ENCODE measurements around the gene ATP1A3.
A peak's percentile ranks its signal among the peaks of the same experiment; 100 is the strongest.

Gene ATP1A3

DNA sequence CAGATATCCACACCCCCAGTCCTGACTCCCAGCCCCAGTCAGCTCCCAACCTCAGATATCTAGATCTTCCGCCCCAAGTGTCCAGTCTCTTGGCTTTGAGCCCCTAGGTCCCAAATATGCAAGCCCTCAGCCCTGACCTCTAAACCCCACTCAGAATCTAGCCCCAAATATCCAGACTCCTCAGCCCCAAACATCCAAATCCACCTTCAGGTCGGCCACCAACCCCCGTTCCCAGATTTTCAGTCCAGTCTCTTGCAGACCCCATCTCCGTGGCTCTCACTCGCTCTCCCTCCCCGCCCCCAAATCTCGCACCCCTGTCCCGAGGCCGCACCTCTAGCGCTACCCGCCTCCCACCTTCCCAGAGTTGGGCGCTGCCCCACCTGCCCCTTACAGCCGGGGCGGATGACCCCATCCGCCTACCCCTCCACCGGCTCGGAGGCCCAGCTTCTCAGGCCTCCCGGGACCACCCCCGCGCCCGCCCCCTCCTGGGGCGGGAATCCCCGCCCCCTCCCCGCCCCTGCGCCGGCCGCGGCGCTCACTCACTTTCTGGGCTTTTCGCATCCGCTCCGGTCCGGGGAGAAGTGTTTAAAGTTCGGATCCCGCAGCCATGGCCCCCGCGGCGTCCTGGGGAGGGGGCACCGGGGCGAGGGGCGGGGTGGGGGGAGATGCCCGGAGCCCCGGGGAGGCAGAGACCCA is 66.4 kb downstream of the ATP1A3 start:
- DNase-seq: no peak

DNA sequence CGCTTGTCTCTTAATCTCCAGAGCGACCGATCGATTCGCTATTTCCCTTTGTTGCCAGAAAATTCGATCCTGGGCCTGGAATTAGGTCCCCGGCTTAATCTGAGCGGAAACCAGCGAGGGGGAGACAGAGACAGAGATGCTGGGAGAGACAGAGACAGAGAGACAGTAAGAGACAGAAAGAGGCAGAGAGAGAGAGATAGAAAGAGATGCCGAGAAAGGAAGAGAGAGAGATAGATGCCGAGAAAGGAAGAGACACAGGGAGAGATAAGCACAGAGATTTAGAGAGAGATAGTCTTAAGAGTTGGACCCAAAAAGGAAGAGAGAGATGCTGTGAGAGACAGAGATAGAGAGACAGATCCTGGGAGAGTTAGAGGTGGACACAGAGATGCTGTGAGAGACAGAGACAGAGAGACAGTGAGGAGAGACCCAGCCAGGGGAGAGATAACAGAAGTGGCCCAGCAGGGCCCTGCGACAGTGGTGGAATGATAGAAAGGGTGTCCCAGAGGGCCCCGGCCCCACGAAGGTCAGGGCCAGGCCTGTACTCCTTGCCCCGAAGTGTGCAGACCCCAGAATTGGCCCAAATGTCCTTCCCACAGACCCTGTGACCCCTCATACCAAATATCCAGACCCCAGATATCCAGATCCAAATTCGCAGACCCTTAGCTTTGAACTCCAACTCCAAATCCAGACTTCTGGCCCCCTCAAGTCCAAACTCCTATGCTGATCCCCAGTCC is 67.1 kb downstream of the ATP1A3 start:
- DNase-seq: no peak

DNA sequence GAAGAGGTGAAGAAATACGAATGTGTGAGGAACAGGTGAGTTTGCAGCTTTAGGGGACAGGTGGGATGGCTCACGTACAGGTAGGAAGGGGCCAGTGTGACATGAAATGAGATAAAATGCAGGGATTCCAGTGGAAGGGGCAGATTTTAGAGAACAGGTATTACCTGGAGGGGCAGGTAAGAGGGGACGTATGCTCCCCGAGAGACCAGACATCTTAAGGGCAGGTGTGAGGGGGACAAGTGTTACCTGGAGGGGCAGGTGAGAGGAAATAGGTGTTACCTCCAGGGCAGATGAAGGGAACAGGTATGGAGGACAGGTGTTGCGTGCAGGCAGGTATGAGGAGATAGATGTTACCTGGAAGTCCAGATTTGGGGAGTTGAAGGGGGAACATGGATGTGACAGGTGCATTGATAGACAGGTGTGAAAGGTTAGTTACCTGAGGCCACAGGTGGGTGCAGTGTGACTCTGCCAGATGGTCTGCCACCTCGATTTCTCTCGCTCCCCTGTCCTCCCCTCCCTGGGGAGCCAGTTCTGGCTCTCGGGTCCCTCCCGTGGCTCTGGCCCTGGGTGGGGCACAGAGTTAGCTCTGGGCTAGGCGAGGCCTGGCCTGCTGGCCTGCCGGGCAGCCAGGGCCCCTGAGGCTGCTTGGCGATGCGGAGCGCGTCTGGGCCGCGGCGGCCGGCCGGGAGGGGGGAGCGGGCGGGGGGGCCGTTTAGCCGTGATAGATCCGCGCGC is 67.8 kb downstream of the ATP1A3 start:
- no peak for DNase-seq

DNA sequence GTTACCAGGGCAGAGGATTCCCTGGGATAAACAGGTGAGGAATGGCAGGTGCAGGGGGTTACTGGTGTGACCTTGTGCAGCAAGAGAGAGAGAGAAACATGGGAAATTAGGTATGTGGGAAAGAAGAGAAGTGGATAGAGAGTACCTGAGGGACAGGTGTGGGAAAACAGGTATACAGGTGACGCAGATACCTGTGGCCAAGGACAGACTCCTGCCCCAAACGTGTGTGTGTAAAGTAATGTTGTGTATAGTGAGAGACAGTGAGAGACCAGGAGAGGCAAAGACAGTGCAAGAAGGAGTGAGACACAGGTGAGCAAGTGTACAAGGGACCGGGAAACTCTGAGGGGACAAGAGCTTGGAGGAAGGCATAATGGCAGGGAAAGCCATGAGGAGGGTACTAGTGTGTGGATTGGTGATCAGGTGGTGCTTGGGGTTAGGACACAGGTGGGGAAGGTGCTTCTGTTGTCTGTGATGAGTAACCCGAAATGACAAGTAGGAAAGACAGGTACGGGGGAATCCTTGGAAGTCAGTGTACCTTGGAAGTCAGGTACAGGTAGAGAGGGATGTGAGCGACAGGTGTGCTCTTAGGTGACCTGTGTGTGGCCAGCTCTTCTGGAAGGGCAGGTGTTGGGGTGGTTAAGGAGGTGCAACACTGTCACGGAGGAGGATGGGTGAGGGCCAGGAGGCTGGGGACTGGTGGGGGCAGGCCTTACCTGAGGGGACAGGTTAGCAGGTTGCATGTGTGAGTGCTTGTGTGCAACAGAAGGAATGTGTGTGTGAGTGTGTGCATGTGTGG is 68.6 kb downstream of the ATP1A3 start:
- no peak for DNase-seq

DNA sequence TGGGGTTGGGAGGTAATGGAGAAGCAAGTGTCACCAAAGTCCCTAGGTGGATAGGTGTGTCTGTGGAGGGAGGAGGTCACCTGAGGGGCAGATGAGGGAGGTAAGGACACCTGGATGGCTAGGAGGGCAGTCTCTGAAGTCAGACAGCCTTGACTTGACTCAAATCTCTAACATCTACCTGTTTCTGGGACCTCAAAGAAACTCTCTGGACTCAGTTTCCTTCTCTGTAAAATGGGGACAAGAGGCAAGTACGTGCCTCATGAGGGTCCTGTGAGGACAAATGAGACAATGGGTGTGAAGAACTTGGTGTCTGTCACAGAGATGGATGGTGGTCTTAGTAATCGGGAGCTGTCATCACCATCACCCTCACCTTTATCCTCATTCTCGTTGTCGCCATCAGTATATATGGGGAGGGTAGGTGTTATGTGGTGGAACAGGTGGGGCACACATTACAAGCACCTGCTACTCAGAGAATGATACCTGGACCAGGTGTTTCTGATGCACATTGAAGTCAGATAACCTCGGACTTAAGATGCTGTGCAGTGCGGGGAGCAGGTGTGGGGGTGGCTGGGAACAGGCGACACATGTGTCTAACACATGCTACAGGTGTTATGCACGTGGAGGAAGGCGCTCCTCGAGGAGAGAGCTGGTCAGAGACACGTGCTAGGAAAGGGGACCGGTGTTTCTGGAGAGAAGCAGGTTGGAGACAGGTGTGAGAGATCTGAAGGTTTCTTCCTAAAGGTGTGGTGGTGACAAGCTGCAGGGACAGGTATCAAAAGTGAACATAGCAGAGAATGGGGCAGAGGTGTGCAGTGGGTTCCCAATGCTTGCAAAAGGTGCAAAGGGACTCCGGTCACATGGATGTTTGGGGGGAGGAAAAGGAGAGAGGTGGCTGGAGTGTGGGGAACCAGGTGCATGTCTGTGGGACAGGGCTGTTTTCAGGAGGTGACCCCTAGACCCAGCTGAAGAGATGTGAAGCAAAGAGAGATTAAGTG is 69.6 kb downstream of the ATP1A3 start:
- DNase-seq: peak in 1 of 2 experiments; percentile 22

DNA sequence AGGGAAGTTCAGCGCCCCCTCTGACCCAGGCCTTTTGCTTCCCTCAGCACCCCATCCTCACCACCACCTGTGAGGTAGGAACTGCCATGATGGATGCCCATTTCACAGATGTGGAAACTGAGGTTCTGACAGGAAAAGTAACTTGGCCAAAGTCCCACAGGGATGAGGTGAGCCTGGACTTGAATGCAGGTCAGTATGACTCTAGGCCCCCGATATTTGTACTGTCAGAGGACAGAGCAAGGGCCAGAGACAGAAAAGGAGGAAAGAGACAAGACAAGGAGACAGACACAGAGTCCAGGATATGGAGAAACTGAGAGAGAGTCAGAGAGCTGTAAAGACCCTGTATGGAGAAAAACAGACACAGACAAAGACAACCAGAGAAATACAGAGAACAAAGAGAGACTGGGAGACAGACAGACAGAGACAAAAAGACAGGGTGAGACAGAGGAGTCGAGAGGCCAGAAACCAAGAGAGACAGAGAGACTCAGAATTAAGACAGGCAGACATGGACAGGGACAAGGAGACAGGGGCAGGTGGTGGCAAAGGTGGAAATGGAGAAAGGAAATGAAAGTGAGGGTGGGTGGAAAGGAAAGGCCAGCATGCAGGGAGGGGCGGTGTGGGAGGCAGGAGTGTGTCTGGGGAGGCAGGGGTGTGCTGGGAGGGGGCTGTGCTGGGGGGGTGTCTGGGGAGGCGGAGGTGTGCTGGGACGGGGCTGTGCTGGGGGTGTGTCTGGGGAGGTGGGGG is 70.8 kb downstream of the ATP1A3 start:
- no peak for DNase-seq

DNA sequence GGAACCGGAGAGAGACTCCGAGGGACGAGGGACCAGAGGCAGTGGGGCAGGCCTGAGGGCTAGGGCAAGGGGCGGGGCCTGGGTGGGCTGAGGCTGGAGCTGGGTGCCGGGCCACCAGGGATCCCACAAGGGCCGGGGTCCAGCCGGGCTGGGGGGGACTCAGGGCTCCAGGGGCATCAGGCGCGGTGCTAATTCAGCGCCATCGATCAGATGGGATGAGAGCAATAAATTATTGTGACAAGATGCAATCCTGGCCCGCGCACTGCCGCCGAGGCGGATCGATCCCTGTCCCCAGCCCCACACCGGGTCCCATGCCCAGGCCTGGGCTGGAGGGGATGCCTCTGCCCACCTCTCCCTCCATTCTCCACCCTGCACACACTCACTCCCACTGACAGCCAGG is 71.4 kb downstream of the ATP1A3 start:
- no peak for DNase-seq

DNA sequence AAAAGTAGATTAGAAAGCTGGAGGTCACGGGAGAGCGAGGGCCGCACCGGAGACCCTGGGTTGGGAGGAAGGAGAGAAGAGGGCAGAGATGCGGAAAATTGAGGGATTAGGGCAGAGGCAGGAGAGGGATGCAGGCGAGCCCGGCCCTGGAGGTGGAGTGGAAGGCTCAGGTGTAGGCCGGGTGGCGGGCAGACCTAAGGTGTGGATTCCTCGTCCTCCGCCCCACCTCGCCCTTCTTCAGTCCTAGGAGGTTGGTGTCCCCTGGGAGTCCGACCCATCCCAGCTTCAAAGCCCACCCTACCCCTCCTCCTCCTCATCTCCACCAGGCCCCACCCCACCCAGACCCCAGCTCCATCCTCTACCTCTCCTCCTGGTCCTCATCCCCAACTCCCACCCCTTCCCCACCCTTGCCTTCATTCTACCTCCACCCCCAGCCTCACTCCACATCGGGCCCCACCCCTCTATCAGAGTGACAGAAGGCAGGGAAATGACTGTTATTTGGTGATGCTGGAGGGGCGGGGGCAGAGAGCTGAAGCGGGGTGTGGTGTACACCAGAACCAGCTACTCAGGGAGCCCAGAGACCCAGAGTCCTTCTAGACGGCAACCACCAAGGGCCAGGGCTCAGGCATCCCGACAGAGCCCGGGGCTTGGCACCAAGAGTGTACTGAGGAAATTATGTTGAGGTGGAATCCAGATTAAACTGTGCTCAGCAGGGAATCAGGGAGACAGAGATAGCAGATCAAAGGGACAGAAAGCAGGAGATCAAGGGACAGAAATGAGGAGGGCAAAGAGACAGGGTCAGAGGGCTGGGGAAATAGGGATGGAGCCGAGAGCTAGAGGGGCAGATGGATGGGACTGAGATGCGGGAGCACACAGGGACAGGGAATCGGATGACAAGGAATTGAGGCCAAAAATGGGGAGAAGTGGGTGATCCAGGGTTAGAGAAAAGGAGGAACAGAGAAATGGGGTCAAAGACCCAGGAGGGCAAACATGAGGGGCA is 72.2 kb downstream of the ATP1A3 start:
- no peak for DNase-seq

DNA sequence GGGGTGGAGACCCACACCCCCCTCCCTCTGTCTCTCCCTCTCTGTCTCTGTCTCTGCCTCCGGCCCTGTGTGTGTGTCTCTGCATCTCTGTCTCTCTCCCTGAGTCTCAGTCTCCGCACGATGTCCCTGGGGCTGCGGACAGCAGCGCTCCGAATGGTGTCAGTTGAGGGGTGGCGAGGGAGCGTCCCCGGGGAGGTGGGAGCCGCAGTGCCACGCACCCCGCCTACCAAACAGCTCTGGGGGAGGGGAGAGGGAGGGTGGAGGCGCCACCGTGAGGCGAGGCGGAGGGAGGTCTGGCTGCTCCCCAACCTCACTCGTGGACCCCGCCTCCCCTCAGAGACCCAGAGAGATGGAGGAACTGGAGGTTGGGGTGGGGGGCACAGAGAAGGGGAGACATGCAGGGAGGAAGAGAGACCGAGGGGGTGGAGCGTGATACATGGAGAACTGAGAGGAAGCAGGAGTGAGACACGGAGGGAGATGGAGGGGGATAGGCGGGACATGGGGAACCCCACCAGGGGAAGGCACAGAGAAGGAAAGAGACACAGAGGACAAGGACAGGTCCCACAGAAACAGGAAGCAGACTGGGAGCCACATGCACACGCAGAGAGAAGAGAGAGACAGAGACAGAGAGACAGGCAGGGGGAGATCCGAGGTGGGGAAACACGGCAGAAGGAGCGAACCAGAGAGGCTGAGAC is 73.0 kb downstream of the ATP1A3 start:
- DNase-seq: no peak

DNA sequence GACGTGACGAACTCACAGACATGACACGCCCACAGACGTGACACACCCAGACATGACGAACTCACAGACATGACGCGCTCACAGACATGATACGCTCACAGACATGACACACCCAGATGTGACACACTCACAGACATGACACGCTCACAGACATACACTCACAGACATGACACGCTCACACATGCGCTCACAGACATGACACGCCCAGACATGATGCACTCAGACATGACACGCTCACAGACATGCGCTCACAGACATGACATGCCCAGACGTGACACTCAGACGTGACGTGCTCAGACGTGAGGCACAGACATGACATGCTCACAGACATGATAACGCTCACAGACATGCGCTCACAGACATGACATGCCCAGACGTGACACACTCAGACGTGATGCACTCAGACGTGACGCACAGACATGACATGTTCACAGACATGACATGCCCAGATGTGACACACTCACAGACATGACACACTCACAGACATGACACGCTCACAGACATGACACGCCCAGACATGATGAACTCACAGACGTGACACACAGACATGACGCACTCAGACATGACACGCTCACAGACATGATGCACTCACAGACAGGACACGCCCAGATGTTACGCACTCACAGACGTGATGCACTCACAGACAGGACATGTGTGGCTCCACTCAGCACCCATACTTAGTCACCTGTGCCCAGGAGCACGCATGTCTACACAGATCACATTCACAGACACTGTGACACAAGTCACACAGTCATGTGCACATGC is 73.9 kb downstream of the ATP1A3 start:
- no peak for DNase-seq

DNA sequence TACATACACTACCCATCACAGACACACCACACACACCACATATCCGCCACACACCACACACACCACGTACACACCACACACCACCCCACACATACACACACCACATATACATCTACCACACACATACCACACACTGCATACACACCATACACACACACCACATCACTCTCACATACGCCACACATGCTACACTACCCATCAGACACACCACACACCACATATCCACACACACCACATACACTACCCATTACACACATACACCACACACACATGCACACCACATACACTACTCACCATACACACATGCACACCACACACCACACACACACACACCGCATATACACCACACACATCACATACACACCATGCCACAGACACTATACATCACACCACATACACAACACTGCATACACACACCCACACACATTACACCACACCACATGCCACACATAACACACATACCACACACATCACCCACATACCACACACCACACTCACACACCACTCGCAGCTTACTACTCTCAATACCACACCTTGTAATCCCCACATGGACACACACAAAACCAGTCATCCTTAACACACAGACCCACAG is 75.3 kb downstream of the ATP1A3 start:
- no peak for DNase-seq

DNA sequence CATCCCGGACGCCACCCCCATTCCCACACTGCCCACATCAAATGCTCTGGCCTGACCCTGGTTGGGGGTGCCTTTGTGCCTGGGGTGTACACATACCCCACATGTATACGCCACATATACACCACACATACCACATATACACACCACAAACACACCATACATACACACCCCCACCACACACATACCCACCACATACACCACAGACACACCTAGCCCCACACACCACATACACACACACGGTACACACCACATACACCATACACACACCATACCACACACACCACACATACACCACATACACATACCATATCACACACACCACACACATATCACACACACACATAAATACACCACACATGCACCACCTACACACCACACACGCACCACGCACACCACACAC is 75.9 kb downstream of the ATP1A3 start:
- DNase-seq: no peak

DNA sequence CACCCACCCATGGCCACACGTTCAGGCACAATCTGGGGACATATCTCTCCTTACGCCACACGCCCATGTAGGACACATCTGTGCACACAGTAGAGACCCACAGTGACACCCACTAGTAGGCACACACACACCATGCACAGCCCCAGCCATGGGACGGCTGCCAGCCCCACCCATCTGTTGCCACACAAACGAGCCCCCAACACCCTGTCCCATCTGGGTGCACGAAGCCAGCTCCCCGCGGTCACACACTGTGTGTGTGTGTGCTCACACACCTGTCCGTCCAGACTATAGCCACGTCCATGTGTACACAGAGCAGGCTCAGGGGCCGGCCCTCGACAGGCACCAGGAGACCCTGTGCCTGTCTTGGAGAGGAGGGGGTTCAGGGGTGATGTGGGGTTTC is 76.4 kb downstream of the ATP1A3 start:
- DNase-seq: no peak
